Naive thymus-derived CD8-positive, alpha-beta T cell (primary cell): ENCODE results near the gene TEAD1. TPM values are rescaled to one million over a fixed set of nuclear protein-coding genes. Genes with fewer than 3 reads are reported as not detected.

Experiments used
- ATAC-seq, 2 donors: fragments of 150-1000 bp; cut with Tn5 transposase in 1 of 2; sonication (Bioruptor Pico), chemical (Tn5 transposase) in 1 of 2; 1 replicate in 1 of 2; 2 replicates in 1 of 2; pipeline ENCODE4 v1.10.0; 2021; ENCODE audit warnings: mild to moderate bottlenecking in 2 of 2, moderate library complexity in 2 of 2
- POLR2A ChIA-PET: fragments of 350-600 bp; sonication (Branson Sonifier 250); formaldehyde crosslinking; loops from one replicate; lab custom pipeline; 2021; ENCODE audit warnings: antibody characterized with exemption; lab: Charles Lee
- DNase-seq, 10 donors: peaks; one replicate each; pipeline versions ENCODE4 v3.0.0 to v3.0.0-alpha.2; 2020 to 2022
- H3K27ac Mint-ChIP-seq, 10 donors: one replicate each; pipeline ENCODE4 v1.8.0; 2020 to 2022; ENCODE audit warnings: mild to moderate bottlenecking in 10 of 10, mixed read lengths in 10 of 10, moderate library complexity in 4 of 10, inconsistent platforms in 1 of 10
- H3K27me3 Mint-ChIP-seq, 5 donors: one replicate each; pipeline ENCODE4 v1.8.0; 2021 to 2022; ENCODE audit warnings: mixed read lengths in 5 of 5
- H3K36me3 Mint-ChIP-seq, 3 donors: one replicate each; pipeline ENCODE4 v1.8.0; 2020 to 2022; ENCODE audit warnings: mixed read lengths in 3 of 3, mild to moderate bottlenecking in 2 of 3, inconsistent platforms in 1 of 3
- H3K4me1 Mint-ChIP-seq, 4 donors: one replicate each; pipeline ENCODE4 v1.8.0; 2021 to 2022; ENCODE audit warnings: mixed read lengths in 4 of 4
- H3K4me3 Mint-ChIP-seq, 10 donors: one replicate each; pipeline ENCODE4 v1.8.0; 2020 to 2022; ENCODE audit warnings: mild to moderate bottlenecking in 10 of 10, mixed read lengths in 10 of 10, moderate library complexity in 6 of 10, inconsistent platforms in 1 of 10
- H3K9me3 Mint-ChIP-seq, 9 donors: one replicate each; pipeline ENCODE4 v1.8.0; 2020 to 2022; ENCODE audit warnings: mixed read lengths in 9 of 9, mild to moderate bottlenecking in 3 of 9, inconsistent platforms in 1 of 9, moderate library complexity in 1 of 9
- polyA plus RNA-seq, 3 donors: library from polyadenylated mRNA; unstranded; fragments of 300-500 nt; fragmentation: Illumina TruSeq; gene quantifications; one replicate each; pipeline ENCODE4 v1.2.3, GENCODE V29; 2021
- total RNA-seq, 8 experiments: library from RNA in 2 of 8; stranded (reverse) in 2 of 8; gene quantifications; one replicate each; pipeline ENCODE4 v1.2.3 and lab custom pipeline; 2021 to 2026

The TEAD1 gene
- total and polyA plus RNA-seq, 5 experiments from 2014 or later, result not detected

DNA sequence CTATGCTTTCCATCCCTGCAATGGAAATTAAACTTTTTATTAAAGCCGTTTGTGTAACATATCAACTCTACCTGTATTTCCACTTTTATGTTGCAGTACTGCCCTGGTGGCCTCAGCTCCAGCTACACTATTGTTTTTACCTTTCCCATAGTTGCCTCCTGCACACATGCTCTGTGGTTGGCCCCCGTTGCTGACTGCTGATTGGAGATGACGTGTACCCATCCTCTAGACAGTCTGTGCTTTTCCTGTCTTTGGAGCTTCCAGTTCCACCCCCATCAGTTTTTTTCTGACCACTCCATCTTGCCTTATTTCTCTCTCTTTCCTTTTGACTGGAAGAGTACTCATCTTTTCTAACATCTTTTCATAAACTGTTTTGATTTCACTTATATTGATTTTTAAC, 123.8 kb downstream of the TEAD1 start:
- H3K36me3 Mint-ChIP-seq, result no peaks in the 10 kb centered on the region
- POLR2A ChIA-PET, result no interaction called here
- H3K9me3 Mint-ChIP-seq, result peaks cover 0 to 2% (median 0%) of the 10 kb centered on the region in 9 donors
- H3K27me3 Mint-ChIP-seq, result peaks cover 19 to 56% (median 32%) of the 10 kb centered on the region in 5 donors
- no peak for DNase-seq
- ATAC-seq, result no peak
- no peaks in the 10 kb centered on the region for H3K4me1 Mint-ChIP-seq
- no peak overlapping the region for H3K4me3 Mint-ChIP-seq
- H3K27ac Mint-ChIP-seq, result no peak overlapping the region

DNA sequence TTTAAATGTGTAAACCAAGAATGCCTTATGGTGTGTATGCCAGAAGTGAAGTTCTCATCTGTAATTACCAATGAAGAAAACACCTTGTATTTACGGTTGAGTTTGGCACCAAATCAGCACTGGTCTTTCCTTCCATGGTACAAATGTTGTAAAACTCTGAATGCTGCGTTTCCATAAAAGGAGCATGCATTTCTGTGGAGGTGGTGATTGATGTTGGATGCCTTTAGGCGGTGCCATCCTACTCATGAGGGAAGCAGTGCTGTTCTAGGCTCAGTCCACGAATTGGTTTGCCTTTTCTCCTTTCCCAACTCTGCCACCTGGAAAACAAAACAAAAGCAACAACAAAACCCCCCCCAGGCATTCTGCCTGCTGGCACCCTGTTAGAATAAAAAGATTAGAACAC, 124.4 kb downstream of the TEAD1 start:
- Mint-ChIP-seq H3K9me3 (peaks cover 0 to 2% (median 0%) of the 10 kb centered on the region in 9 donors), H3K4me1 (no peaks in the 10 kb centered on the region), H3K4me3 (no peak overlapping the region), H3K27me3 (peaks cover 22 to 62% (median 37%) of the 10 kb centered on the region in 5 donors), H3K27ac (no peak overlapping the region), H3K36me3 (no peaks in the 10 kb centered on the region)
- POLR2A ChIA-PET, result no interaction called here
- DNase-seq, result no peak
- ATAC-seq, result no peak

DNA sequence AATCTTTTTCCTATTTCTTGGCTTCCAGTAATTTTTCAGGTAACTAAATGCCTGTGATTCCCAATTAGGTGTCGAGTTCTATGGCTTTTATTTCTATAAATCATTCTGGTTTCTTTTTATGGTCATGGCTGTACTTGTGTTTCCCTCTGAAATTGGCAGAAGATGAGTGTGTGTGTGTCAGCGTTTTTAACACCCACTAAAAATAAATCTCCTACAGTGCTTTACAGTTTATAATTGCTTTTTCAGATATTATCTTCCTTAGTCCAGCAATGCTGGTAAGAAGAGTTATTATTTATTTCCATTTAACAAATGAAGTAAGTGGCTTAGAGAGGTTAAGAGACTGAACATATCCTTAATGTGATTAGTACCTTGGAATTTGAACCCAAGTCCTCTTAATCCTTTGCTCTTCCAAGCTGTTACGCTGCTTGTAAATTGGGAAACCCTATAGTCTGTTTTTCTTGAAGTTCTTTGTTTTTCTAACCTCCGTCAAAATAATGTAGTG, 125.2 kb downstream of the TEAD1 start:
- ATAC-seq (no peak), DNase-seq (no peak)
- Mint-ChIP-seq H3K27me3 (peaks cover 25 to 69% (median 41%) of the 10 kb centered on the region in 5 donors), H3K4me1 (no peaks in the 10 kb centered on the region), H3K27ac (no peak overlapping the region), H3K9me3 (peaks cover 0 to 2% (median 0%) of the 10 kb centered on the region in 9 donors), H3K4me3 (no peak overlapping the region), H3K36me3 (no peaks in the 10 kb centered on the region)
- POLR2A ChIA-PET, result no interaction called here

DNA sequence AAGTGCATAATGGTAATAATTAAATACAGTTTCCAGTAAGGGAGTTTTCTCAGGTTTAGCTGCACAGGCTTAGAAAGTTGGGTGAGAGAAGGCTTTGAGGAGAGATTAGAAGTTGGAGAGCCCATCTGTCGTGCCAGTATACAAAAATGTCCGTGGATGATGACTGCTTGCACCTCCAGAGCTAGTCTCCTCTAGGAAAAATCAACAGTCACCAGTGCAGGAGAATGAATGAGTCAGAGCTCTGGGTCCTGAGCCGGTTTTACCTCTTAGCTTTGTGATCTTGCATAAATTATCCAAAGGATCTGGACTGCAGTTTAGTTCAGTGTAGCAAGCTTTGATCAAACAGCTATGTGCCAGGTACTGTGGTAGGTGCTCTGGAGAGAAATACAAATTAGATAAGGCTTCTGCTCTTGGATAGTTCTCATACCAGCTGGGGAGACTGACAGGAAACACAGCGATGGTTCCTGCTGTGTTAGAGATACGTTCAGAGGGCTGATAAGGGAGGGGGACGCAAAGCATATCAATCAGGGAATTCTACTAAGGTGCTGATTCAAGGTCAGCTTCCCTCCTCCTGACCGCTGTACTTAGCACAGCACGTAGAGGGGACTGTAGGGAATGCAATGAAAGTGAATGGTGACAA, 125.9 kb downstream of the TEAD1 start:
- no peak overlapping the region for H3K4me3 Mint-ChIP-seq
- no peak for ATAC-seq
- peaks cover 0 to 2% (median 0%) of the 10 kb centered on the region in 9 donors for H3K9me3 Mint-ChIP-seq
- H3K27ac Mint-ChIP-seq, result no peak overlapping the region
- DNase-seq, result no peak
- POLR2A ChIA-PET, result no interaction called here
- H3K36me3 Mint-ChIP-seq, result no peaks in the 10 kb centered on the region
- H3K4me1 Mint-ChIP-seq, result no peaks in the 10 kb centered on the region
- peaks cover 26 to 77% (median 43%) of the 10 kb centered on the region in 5 donors for H3K27me3 Mint-ChIP-seq

DNA sequence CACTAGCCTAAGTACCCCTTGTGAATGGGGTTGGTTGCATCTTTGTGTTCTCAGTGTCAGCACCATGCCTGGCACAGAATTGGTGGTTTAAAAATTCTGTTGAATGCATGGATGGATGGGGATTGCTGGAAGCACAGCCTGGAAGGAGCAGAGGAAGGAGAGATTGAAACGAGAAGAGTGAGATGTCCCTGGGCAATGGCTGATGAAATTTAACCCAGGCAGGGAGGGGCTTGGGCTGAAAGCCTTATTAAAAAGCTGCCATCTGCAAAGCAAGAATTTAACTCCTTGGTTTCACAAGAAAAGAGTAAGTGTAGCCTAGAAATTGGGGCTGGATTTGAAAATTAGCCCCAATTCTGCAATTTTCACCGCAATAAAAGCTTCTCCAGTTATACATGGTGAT, 126.7 kb downstream of the TEAD1 start:
- Mint-ChIP-seq H3K36me3 (no peaks in the 10 kb centered on the region), H3K4me1 (no peaks in the 10 kb centered on the region), H3K9me3 (peaks cover 0 to 2% (median 0%) of the 10 kb centered on the region in 9 donors), H3K27me3 (peaks cover 28 to 84% (median 42%) of the 10 kb centered on the region in 5 donors), H3K4me3 (no peak overlapping the region), H3K27ac (no peak overlapping the region)
- no peak for DNase-seq
- ATAC-seq, result no peak
- POLR2A ChIA-PET, result no interaction called here

DNA sequence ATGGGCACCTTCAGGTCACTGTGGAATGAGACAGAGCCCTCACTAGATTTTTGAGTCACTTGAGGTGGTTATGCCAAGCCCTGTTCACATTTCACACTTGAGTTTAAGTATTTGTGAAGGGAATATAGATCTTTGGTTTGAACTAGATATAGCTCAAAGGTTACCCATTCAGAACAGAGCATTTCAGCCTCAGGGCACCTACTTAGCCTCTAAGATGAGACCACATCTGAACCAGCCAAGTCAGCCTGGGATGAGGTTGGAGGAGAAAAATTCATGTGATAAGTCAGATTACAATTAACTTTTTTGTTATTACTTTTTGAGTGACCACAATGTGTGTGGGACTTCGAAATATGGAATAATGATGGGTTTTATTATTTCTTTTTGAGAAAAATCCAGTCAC, 127.8 kb downstream of the TEAD1 start:
- H3K4me1 Mint-ChIP-seq, result no peaks in the 10 kb centered on the region
- POLR2A ChIA-PET, result no interaction called here
- peaks cover 25 to 93% (median 40%) of the 10 kb centered on the region in 5 donors for H3K27me3 Mint-ChIP-seq
- DNase-seq (no peak), ATAC-seq (no peak)
- H3K27ac Mint-ChIP-seq, result no peak overlapping the region
- peaks cover 0 to 2% (median 0%) of the 10 kb centered on the region in 9 donors for H3K9me3 Mint-ChIP-seq
- H3K4me3 Mint-ChIP-seq, result no peak overlapping the region
- H3K36me3 Mint-ChIP-seq, result no peaks in the 10 kb centered on the region

DNA sequence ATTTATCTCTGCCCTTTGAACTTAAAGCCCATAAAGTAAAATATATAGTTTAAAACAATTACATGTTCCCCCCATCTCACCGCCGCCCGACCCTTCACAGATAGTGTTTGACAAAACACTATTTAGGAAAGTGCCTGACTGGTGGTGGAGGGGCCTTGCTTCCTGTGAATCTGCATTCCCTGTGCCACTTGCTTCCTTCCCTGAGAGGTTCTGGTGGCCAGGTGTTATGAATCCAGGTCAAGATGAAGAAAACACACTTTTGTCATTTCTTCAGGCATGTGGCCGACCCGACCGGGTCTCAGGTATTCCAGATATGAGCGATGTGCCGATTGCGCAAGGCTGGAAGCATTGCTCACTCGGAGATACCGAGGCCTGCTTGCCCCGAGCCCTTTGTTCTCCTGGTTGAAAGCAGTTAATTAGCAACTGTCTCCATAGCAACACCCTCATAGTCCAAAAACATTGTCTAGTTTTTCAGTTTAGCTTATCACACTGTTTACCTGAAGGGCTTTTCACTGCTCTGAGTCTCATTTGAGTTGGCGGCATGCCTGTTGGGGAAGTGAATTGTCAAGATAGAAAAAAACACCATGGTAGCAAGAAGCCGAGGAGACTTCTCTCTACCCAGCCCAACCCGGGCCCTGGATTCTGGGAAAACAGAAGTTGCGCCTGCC, 128.3 kb downstream of the TEAD1 start:
- peaks cover 30 to 94% (median 38%) of the 10 kb centered on the region in 5 donors for H3K27me3 Mint-ChIP-seq
- no peak overlapping the region for H3K4me3 Mint-ChIP-seq
- no peaks in the 10 kb centered on the region for H3K36me3 Mint-ChIP-seq
- peaks cover 0 to 2% (median 0%) of the 10 kb centered on the region in 9 donors for H3K9me3 Mint-ChIP-seq
- H3K27ac Mint-ChIP-seq, result no peak overlapping the region
- no peak for ATAC-seq
- no peak for DNase-seq
- no peaks in the 10 kb centered on the region for H3K4me1 Mint-ChIP-seq
- POLR2A ChIA-PET, result no interaction called here

DNA sequence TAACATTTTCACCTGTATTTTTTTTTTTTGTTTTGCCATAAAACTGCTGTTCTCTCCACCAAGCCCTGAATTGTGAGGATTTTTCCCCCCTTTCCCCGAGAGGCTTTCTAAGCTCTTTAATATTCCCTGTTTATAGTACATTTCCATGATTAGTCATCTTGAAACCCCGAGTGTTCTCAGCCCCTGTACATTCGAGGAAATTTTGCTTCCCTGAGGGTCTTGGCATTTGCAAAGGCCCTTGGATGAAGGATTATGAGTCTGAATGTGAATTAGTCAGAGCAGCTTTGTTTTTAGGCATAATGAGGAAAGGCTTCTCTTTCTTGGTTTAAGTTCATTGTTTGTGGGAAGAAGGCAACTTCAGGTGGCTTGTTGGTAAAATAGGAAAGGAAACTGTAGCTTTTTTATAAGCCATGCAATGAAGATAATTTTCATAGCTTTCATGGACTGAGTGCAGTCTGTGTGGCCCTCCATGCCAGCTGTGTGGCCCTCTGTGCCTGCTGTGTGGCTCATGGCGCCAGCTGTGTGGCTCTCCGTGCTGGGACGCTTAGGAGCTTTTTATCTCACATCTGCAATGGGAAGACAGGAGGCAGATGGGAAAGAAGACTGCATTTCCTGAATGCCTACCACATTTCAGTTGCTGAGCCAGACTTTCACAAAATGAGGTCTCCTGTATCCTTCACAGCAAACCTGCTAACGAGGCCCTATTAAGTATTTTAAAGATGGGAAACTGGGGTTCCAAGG, 129.0 kb downstream of the TEAD1 start:
- peaks cover 31 to 92% (median 33%) of the 10 kb centered on the region in 5 donors for H3K27me3 Mint-ChIP-seq
- H3K36me3 Mint-ChIP-seq, result no peaks in the 10 kb centered on the region
- H3K9me3 Mint-ChIP-seq, result peaks cover 0 to 2% (median 0%) of the 10 kb centered on the region in 9 donors
- ATAC-seq (no peak), DNase-seq (no peak)
- no peak overlapping the region for H3K4me3 Mint-ChIP-seq
- no peaks in the 10 kb centered on the region for H3K4me1 Mint-ChIP-seq
- POLR2A ChIA-PET, result no interaction called here
- no peak overlapping the region for H3K27ac Mint-ChIP-seq

DNA sequence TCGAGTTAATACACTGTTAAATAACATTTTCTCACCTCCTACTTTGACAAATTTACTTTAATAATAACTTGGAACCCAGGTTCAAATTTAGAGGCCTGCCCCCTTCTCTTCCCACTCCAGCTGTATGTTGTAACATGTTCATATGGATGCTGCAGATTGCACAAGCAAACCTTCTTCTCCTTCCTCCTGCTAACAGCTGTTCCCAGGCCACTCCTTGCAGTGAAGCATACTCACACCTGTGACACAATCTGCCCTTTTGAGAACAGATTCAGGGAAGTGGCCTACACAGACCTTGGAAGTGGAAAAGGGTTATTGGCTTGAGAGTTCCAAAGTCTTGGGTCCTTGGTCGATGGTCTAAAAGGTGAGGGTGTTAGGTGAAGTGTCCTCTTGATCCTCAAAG, 131.9 kb downstream of the TEAD1 start:
- Mint-ChIP-seq H3K36me3 (no peaks in the 10 kb centered on the region), H3K27me3 (peaks cover 24 to 85% (median 27%) of the 10 kb centered on the region in 5 donors), H3K4me1 (no peaks in the 10 kb centered on the region), H3K4me3 (no peak overlapping the region), H3K27ac (no peak overlapping the region), H3K9me3 (peaks cover 0 to 2% (median 0%) of the 10 kb centered on the region in 9 donors)
- no peak for ATAC-seq
- POLR2A ChIA-PET, result no interaction called here
- no peak for DNase-seq

DNA sequence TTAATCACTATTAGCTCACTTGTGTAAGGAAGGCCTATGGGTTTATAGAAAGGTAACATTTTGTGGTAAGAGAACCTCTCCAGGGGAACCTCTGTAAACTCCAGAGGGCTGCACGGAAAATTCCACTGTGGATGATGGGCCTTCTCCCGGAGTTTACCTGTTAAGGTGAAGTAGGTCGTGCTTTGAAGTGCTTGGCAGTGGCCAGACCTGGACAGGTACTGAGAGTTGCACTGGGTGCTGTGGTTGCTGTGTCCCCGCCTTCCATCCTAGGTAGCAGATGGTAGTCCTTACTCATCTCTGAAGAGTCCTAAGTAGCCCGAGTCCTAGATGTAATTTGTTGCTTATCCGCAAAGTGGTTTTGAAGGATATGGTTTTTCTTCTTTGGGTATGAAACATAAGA, 133.4 kb downstream of the TEAD1 start:
- Mint-ChIP-seq H3K4me3 (no peak overlapping the region), H3K27me3 (peaks cover 17 to 89% (median 28%) of the 10 kb centered on the region in 5 donors), H3K36me3 (no peaks in the 10 kb centered on the region), H3K4me1 (peaks cover 0 to 4% (median 0%) of the 10 kb centered on the region in 4 donors), H3K9me3 (no peaks in the 10 kb centered on the region), H3K27ac (no peak overlapping the region)
- ATAC-seq, result no peak
- POLR2A ChIA-PET, result no interaction called here
- DNase-seq, result no peak

DNA sequence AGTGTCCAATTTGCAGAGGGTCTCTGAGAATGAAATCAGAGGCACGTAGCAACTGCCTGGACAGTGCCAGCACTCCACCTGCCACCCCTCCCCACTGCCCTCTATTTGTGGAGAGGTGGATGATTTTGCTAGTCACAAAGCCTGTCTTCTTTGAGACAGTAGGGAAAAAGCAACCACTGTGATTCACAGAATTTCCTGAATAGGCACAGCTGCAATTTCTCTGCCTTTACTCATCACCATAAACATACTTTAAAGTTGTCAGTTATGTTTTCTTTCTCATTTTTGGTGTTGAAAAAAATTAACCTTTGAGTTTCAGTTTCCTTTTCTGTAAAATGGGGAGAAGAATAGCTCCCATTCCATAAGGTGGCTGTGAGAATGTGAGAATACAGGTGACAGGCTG, 134.3 kb downstream of the TEAD1 start:
- Mint-ChIP-seq H3K4me3 (no peak overlapping the region), H3K9me3 (no peaks in the 10 kb centered on the region), H3K36me3 (no peaks in the 10 kb centered on the region), H3K27ac (no peak overlapping the region), H3K27me3 (peaks cover 17 to 88% (median 28%) of the 10 kb centered on the region in 5 donors), H3K4me1 (peaks cover 0 to 6% (median 0%) of the 10 kb centered on the region in 4 donors)
- DNase-seq, result no peak
- no peak for ATAC-seq
- POLR2A ChIA-PET, result no interaction called here

DNA sequence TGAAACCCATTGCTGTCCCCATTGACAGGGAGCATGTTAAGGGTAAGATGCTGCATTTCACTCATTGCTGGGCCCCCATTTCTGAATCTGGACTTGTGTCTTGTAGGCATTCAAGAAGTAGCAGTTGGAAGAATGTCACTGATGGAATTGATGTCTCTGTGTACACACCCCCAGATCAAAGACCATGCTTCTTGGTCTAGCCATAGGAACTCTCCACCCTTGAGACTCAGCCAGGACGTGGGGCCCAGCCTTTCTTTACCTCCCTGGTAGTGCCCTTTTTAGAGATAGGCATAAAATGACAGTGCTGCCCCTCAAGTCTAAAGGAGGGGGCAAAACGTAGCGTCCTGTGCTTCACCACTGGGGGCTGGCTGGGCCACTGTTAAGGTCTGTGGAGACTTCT, 135.1 kb downstream of the TEAD1 start:
- Mint-ChIP-seq H3K4me1 (peaks cover 0 to 6% (median 2%) of the 10 kb centered on the region in 4 donors), H3K9me3 (no peaks in the 10 kb centered on the region), H3K36me3 (no peaks in the 10 kb centered on the region), H3K27ac (no peak overlapping the region), H3K4me3 (no peak overlapping the region), H3K27me3 (peaks cover 15 to 87% (median 30%) of the 10 kb centered on the region in 5 donors)
- POLR2A ChIA-PET, result no interaction called here
- ATAC-seq (no peak), DNase-seq (no peak)
